Mucosa of descending colon (tissue), 3 donors: ENCODE results near the gene SYTL1. TPM values are rescaled to one million over a fixed set of nuclear protein-coding genes. Genes with fewer than 3 reads are reported as not detected.

Experiments
- ATAC-seq: fragments of 200-7000 bp; cut with Tn5 transposase; one replicate; pipeline ENCODE4 v1.9.1; 2020; ENCODE audit warnings: mild to moderate bottlenecking, moderate library complexity
- DNase-seq, 3 donors: peaks; one replicate each; pipeline ENCODE4 v3.0.0-alpha.2; 2020
- H3K36me3 ChIP-seq: fragments of 200-600 bp; one replicate; pipeline ENCODE4 v1.8.0; 2021; ENCODE audit warnings: low read depth, mild to moderate bottlenecking
- H3K4me1 ChIP-seq: fragments of 200-600 bp; one replicate; pipeline ENCODE4 v1.8.0; 2021; ENCODE audit warnings: low read depth, mild to moderate bottlenecking
- H3K4me3 ChIP-seq: fragments of 200-600 bp; one replicate; pipeline ENCODE4 v1.8.0; 2021; ENCODE audit warnings: mild to moderate bottlenecking
- H3K9me3 ChIP-seq: fragments of 200-600 bp; one replicate; pipeline ENCODE4 v1.8.0; 2021; ENCODE audit warnings: mild to moderate bottlenecking
- CTCF ChIP-seq: fragments of 200-600 bp; IDR thresholded peaks from one replicate; pipeline ENCODE4 v1.8.0; 2022; ENCODE audit warnings: antibody characterized with exemption, mild to moderate bottlenecking
- intact Hi-C, 2 donors: fragments of 100-400 bp; cut with DNase I in 1 of 2; cut with micrococcal nuclease in 1 of 2; formaldehyde crosslinking; loops; one replicate each; pipeline versions ENCODE4 v1.11.0 to v1.11.1; 2022; cut with DNase I, micrococcal nuclease
- total RNA-seq, 3 donors: library from RNA; stranded (reverse); fragmentation: NEBNext Ultra II Directional in 2 of 3; extraction: Animal tissue kit (Norgen Biotek cat#: 25700) in 2 of 3; gene quantifications; one replicate each; pipeline versions ENCODE4 v1.2.1 to v1.2.4, GENCODE V29; 2021 to 2023
- donor health status: DM: no; HTN: no; CAD: no; lungs with moderate emphysema.
- donor health status: DM: no; HTN: no; CAD: no.
- donor health status: DM: no; HTN: yes; CAD: no.

Gene SYTL1
- total RNA-seq, 3 donors from 2014 or later, result 4.2 to 9.7 (median 8.7) TPM

- Histone ChIP-seq H3K4me3 (no peak overlapping the region), H3K9me3 (no peaks in the 10 kb centered on the region), H3K36me3 (no peaks in the 10 kb centered on the region), H3K4me1 (peaks cover 15% of the 10 kb centered on the region)
- TF ChIP-seq CTCF, result no peak
- DNase-seq (no peak), ATAC-seq (no peak)
- intact Hi-C loops, result loop anchor here in 1 of 2 donors (5.0 kb wide), 1 partner anchor 37 kb away; the partner anchor contains the start of gene GPR3
These were observed 13.9 kb downstream of the SYTL1 start for GRCh38 chr1:27355683-27356082.

GRCh38 chr1:27356277-27356618 is 14.4 kb downstream of the SYTL1 start:
- intact Hi-C loops, result loop anchor here in 1 of 2 donors (5.0 kb wide), 1 partner anchor 36 kb away; the partner anchor contains the start of gene GPR3
- Histone ChIP-seq H3K4me3 (no peak overlapping the region), H3K9me3 (no peaks in the 10 kb centered on the region), H3K4me1 (peaks cover 9% of the 10 kb centered on the region), H3K36me3 (no peaks in the 10 kb centered on the region)
- TF ChIP-seq CTCF, result no peak
- DNase-seq (no peak), ATAC-seq (no peak)

- DNase-seq (peak; percentile 89 to 92 (median 91)), ATAC-seq (peak; percentile 85)
- no peak for TF ChIP-seq CTCF
- intact Hi-C loops, result loop anchor here in 1 of 2 donors (5.0 kb wide), 1 partner anchor 36 kb away; the partner anchor contains the start of gene GPR3
- H3K4me1 ChIP-seq, result peaks cover 9% of the 10 kb centered on the region
- no peaks in the 10 kb centered on the region for H3K36me3 ChIP-seq
- H3K9me3 ChIP-seq, result no peaks in the 10 kb centered on the region
- no peak overlapping the region for H3K4me3 ChIP-seq
These were observed 14.9 kb downstream of the SYTL1 start for GRCh38 chr1:27356619-27357280.

- TF ChIP-seq CTCF, result peak; percentile 98
- Histone ChIP-seq H3K36me3 (no peaks in the 10 kb centered on the region), H3K9me3 (no peaks in the 10 kb centered on the region), H3K4me3 (no peak overlapping the region), H3K4me1 (peaks cover 9% of the 10 kb centered on the region)
- intact Hi-C loops, result loop anchor here in 1 of 2 donors (5.0 kb wide), 1 partner anchor 35 kb away; the partner anchor contains the start of gene GPR3
- ATAC-seq (peak; percentile 92), DNase-seq (peak; percentile 79 to 88 (median 86))
These were observed 15.6 kb downstream of the SYTL1 start for GRCh38 chr1:27357281-27358037.

GRCh38 chr1:27358038-27358927 is 16.5 kb downstream of the SYTL1 start:
- intact Hi-C loops, result loop anchor here in 1 of 2 donors (5.0 kb wide), 1 partner anchor 34 kb away; the partner anchor contains the start of gene GPR3
- DNase-seq, result no peak
- no peak overlapping the region for H3K4me3 ChIP-seq
- peaks cover 9% of the 10 kb centered on the region for H3K4me1 ChIP-seq
- H3K9me3 ChIP-seq, result no peaks in the 10 kb centered on the region
- ATAC-seq, result no peak
- no peaks in the 10 kb centered on the region for H3K36me3 ChIP-seq
- no peak for TF ChIP-seq CTCF
